SU-DHL-6 (cell line): ENCODE measurements around the gene TMEM109.

Experiments
- CTCF ChIP-seq: fragments of 200-600 bp; sonication (generic); IDR thresholded peaks from one replicate; pipeline ENCODE4 v1.5.1; 2017; ENCODE audit warnings: antibody characterized with exemption, mild to moderate bottlenecking, low read length, moderate library complexity; ENCODE audit not compliant: insufficient read depth, poor library complexity, severe bottlenecking
- EZH2phosphoT487 ChIP-seq: fragments of 200-600 bp; sonication (generic), shearing (Covaris generic); conservative IDR thresholded peaks from 2 replicates; pipeline ENCODE4 v1.6.1; 2018; ENCODE audit warnings: mild to moderate bottlenecking, antibody characterized with exemption, low read length, moderate library complexity, mixed read lengths

- TF ChIP-seq CTCF (no peak), EZH2phosphoT487 (no peak)
These were observed 13.2 kb downstream of the TMEM109 start for GRCh38 chr11:60927061-60927592.
